Erythroblast (primary cell): ENCODE results near the gene IL1RL1.

Experiments
- GATA1 ChIP-seq: IDR thresholded peaks from 2 replicates; pipeline ENCODE4 v1.6.1; 2011; ENCODE audit warnings: low read depth, mild to moderate bottlenecking, control low read depth, low read length, moderate library complexity
- POLR2A ChIP-seq: IDR thresholded peaks from 2 replicates; pipeline ENCODE4 v1.6.1; 2011; ENCODE audit warnings: mild to moderate bottlenecking, low read length

DNA sequence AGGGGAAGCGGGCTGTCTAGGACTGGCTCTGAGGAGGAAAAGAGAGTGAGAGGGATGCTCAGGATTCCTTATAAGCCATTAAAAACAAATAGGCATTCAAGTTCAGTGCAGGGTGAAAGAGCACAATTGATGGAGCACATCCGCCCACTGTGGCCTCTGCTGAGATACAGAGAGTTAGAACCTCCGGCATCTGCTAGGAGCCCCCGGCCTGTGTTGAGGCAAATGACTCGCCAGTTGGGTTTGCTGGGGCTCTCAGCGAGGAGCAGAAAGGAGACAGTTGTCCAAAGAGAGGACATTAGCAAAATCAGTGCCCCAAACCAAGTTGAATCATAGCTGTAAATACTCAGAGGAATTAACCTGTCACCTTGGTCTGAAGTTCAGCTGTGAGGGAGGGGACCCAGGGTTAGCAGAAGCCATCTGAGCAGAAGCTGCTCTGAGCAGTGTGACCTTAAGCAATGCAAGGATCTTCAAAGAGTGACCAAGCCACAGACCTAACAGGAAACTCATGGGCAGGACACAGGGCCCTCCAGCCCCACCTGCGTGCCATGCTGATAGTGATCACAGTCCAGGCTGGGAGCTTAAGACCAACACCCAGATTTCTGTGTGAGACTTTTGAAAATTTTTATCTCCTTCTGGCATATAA lies 88.3 kb downstream of the IL1RL1 start:
- TF ChIP-seq POLR2A: no peak
- no peak for TF ChIP-seq GATA1
